ENCODE data around the gene MMP15. TPM values are rescaled to one million over a fixed set of nuclear protein-coding genes. Genes with fewer than 3 reads are reported as not detected.

MMP15 gene
- total RNA-seq, 4 donors from 2014 or later = 2.9 to 6.5 (median 4.5) TPM

DNA sequence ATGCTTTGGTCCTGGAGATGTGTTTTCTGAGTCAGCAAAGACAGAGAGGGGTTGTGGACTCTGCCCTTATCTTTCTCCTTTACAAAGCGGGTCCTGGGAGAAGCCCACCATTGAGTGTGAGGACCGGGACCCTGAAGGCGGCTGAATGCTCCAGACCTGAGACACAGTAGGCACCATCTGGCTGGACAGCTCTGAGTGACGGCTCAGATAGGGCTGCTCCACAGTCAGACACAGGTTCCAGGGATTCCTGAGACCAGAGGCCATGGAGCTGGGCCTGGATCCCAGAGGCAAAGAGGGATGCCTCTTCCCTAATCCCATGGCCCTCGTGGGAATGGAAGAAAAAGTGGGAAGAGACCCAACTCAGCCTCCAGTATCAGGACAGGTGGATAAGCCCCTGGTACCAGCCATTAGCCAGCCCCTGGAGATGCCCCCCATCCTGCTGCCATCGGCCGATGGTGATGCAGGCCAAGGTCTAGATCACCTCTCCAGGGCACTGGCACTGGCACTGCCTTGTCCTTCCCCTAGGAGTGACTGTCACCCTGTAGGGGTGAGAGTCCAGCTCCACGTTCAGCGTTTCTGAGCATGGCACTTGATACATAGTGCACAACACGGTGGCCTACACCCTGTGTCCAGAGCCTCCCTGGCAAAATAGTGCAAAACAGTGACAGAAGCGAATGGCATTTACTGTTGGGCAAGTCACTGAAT is 4.7 kb downstream of the MMP15 start:
- intact Hi-C loops (cut with DNase I) = no loop called here
- no peaks in the 10 kb centered on the region for H3K36me3 ChIP-seq
- peaks cover 0 to 16% (median 0%) of the 10 kb centered on the region in 4 donors for H3K27me3 ChIP-seq
- H3K27ac ChIP-seq = no peak overlapping the region
- H3K4me1 ChIP-seq = peaks cover 13 to 69% (median 24%) of the 10 kb centered on the region in 3 donors
- H3K4me3 ChIP-seq = no peak overlapping the region
- no peak for DNase-seq
- 69 to 80% methylated on average over 3 of the region's 11 CpGs for WGBS, 2 donors
- TF ChIP-seq POLR2A (IDR thresholded peaks at IDR 0.05) (no peak), CTCF (IDR thresholded peaks at IDR 0.05) (no peak)
- H3K9me3 ChIP-seq = no peaks in the 10 kb centered on the region

- DNase-seq = no peak
- peak overlapping the region in 2 of 4 donors; percentile 14 to 28 for H3K27ac ChIP-seq
- no peaks in the 10 kb centered on the region for H3K36me3 ChIP-seq
Measured at GRCh38 chr16:58031016-58031800, 5.7 kb downstream of the MMP15 start.

DNA sequence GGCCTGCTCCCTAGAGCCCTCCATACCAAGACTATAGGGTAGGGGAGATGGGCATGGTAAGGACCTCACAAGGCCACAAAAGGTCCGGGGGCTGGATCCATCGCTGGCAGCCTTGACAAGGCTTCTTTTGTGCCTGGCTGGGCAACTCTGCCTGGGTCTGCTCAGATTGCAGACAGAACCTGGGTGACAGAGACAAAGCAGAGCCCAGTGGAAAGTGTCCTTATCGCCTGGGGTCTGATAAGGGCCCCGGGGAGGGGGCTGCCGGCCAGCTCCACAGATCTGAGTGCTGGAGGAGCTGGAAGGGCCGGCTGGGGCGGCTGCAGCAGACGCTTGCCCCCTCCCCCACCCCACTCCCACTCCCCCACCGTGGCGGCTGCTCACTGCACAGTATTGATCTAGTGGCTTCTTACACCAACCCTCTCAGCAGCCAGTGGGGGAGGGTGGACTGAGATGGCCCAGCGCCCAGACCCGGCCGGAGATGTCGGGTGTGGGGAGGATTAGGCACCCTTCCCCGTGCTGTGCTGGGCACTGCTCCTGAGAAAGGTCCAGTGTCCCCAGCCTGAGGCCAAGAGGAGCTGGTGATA is 7.2 kb downstream of the MMP15 start:
- H3K36me3 ChIP-seq = peaks cover 0 to 5% (median 3%) of the 10 kb centered on the region in 3 donors
- WGBS, 2 donors = 61% methylated on average over 10 of the region's 15 CpGs; no CpG with 5 or more reads in 1 of the 2 donors
- no peak for TF ChIP-seq CTCF (IDR thresholded peaks at IDR 0.05)
- no peak for TF ChIP-seq POLR2A (IDR thresholded peaks at IDR 0.05)
- intact Hi-C loops (cut with DNase I) = no loop called here
- H3K4me3 ChIP-seq = no peak overlapping the region
- H3K9me3 ChIP-seq = no peaks in the 10 kb centered on the region
- H3K27ac ChIP-seq = no peak overlapping the region
- DNase-seq = no peak
- H3K4me1 ChIP-seq = peaks cover 4 to 58% (median 4%) of the 10 kb centered on the region in 3 donors
- H3K27me3 ChIP-seq = peaks cover 0 to 3% (median 0%) of the 10 kb centered on the region in 4 donors

More at GRCh38 chr16:58031016-58031800, 5.7 kb downstream of the MMP15 start:
- TF ChIP-seq POLR2A (IDR thresholded peaks at IDR 0.05) = no peak
- TF ChIP-seq CTCF (IDR thresholded peaks at IDR 0.05) = no peak
- peaks cover 12 to 70% (median 20%) of the 10 kb centered on the region in 3 donors for H3K4me1 ChIP-seq
- intact Hi-C loops (cut with DNase I) = no loop called here
- peaks cover 0 to 16% (median 0%) of the 10 kb centered on the region in 4 donors for H3K27me3 ChIP-seq
- H3K9me3 ChIP-seq = no peaks in the 10 kb centered on the region
- H3K4me3 ChIP-seq = no peak overlapping the region
- WGBS, 2 donors = 21 to 65% methylated on average over 4 to 9 of the region's 14 CpGs

DNA sequence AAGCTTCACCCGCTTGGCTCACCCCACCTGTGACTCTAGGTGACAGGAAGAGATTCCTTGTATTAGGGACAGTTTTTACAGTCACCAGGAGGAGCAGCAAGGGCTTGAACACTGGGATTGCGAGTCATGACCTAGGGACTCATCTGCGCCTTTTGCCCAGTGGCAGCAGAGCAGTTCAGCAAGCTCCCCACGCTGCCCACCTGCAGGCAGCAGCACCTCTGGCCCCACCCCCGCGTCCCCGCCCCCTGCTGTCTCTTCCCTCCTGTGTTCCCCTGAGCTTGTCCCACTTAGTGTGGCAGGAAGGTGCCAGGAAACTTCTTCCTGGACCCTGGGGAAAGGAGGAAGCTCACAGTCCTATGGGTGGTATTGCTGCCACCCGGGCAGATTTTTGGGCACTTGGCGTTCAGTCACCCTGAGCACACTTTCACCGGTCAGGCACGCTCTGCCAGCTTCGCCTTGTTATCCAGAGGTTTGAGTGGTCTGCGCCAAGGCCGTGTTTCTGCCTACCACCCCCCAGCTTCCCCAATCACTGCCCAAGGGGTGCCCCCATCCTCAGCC is 8.7 kb downstream of the MMP15 start:
- Histone ChIP-seq H3K36me3 (peaks cover 0 to 18% (median 3%) of the 10 kb centered on the region in 3 donors), H3K27me3 (no peaks in the 10 kb centered on the region), H3K4me1 (peaks cover 0 to 44% (median 0%) of the 10 kb centered on the region in 3 donors), H3K4me3 (no peak overlapping the region), H3K27ac (no peak overlapping the region), H3K9me3 (no peaks in the 10 kb centered on the region)
- DNase-seq = no peak
- WGBS, 2 donors = 78 to 91% methylated on average over 7 to 8 of the region's 14 CpGs
- no peak for TF ChIP-seq CTCF (IDR thresholded peaks at IDR 0.05)
- no peak for TF ChIP-seq POLR2A (IDR thresholded peaks at IDR 0.05)
- intact Hi-C loops (cut with DNase I) = no loop called here
